HEK293T (cell line): ENCODE results near the gene NCSTN.

Source experiments
- CTCF ChIA-PET: fragments of 350-600 bp; formaldehyde crosslinking; extraction: SDS; loops from one replicate; lab custom pipeline; 2021; ENCODE audit warnings: antibody characterized with exemption, inconsistent platforms; lab: Yijun Ruan, JAX
- POLR2A ChIA-PET: fragments of 350-600 bp; formaldehyde crosslinking; extraction: SDS; loops from one replicate; lab custom pipeline; 2020; ENCODE audit warnings: antibody characterized with exemption, inconsistent platforms; lab: Yijun Ruan, JAX
- DNase-seq: peaks from one replicate; pipeline ENCODE4 v3.0.0; 2012; ENCODE audit warnings: mixed read lengths; ENCODE audit errors: extremely low spot score
- ARNT ChIP-seq: fragments of 450-650 bp; IDR thresholded peaks from 2 replicates; pipeline ENCODE4 v1.6.1; 2017; ENCODE audit warnings: mild to moderate bottlenecking
- BHLHE40 ChIP-seq: fragments of 450-650 bp; IDR thresholded peaks from 2 replicates; pipeline ENCODE4 v1.6.1; 2016; ENCODE audit warnings: mild to moderate bottlenecking, moderate library complexity, borderline replicate concordance
- CTBP1 ChIP-seq: fragments of 450-650 bp; IDR thresholded peaks from 2 replicates; pipeline ENCODE4 v1.6.1; 2016; ENCODE audit warnings: borderline replicate concordance
- ELF4 ChIP-seq: fragments of 450-650 bp; IDR thresholded peaks from 2 replicates; pipeline ENCODE4 v1.6.1; 2017; ENCODE audit warnings: antibody characterized with exemption
- FOXA1 ChIP-seq: fragments of 450-650 bp; IDR thresholded peaks from 2 replicates; pipeline ENCODE4 v1.6.1; 2016; ENCODE audit warnings: mild to moderate bottlenecking
- FOXK2 ChIP-seq: fragments of 450-650 bp; IDR thresholded peaks from 2 replicates; pipeline ENCODE4 v1.6.1; 2016; ENCODE audit warnings: mild to moderate bottlenecking
- FOXM1 ChIP-seq: fragments of 450-650 bp; IDR thresholded peaks from 2 replicates; pipeline ENCODE4 v1.6.1; 2017; ENCODE audit warnings: mild to moderate bottlenecking, borderline replicate concordance
- HDGF ChIP-seq: fragments of 450-650 bp; IDR thresholded peaks from 2 replicates; pipeline ENCODE4 v1.6.1; 2017; ENCODE audit warnings: antibody characterized with exemption, borderline replicate concordance
- L3MBTL2 ChIP-seq: fragments of 450-650 bp; conservative IDR thresholded peaks from 2 replicates; pipeline ENCODE4 v1.6.1; 2016; ENCODE audit warnings: mild to moderate bottlenecking
- LEF1 ChIP-seq: fragments of 450-650 bp; IDR thresholded peaks from 2 replicates; pipeline ENCODE4 v1.6.1; 2017; ENCODE audit warnings: mild to moderate bottlenecking, borderline replicate concordance
- NFRKB ChIP-seq: fragments of 450-650 bp; IDR thresholded peaks from 2 replicates; pipeline ENCODE4 v1.6.1; 2016; ENCODE audit warnings: mild to moderate bottlenecking, moderate library complexity
- PKNOX1 ChIP-seq: fragments of 450-650 bp; IDR thresholded peaks from 2 replicates; pipeline ENCODE4 v1.6.1; 2016
- SUZ12 ChIP-seq: fragments of 450-650 bp; IDR thresholded peaks from 2 replicates; pipeline ENCODE4 v1.6.1; 2016; ENCODE audit warnings: mild to moderate bottlenecking
- TARDBP ChIP-seq: fragments of 450-650 bp; IDR thresholded peaks from 2 replicates; pipeline ENCODE4 v1.6.1; 2016
- ZNF384 ChIP-seq: fragments of 450-650 bp; IDR thresholded peaks from 2 replicates; pipeline ENCODE4 v1.6.1; 2016

Gene NCSTN

DNA sequence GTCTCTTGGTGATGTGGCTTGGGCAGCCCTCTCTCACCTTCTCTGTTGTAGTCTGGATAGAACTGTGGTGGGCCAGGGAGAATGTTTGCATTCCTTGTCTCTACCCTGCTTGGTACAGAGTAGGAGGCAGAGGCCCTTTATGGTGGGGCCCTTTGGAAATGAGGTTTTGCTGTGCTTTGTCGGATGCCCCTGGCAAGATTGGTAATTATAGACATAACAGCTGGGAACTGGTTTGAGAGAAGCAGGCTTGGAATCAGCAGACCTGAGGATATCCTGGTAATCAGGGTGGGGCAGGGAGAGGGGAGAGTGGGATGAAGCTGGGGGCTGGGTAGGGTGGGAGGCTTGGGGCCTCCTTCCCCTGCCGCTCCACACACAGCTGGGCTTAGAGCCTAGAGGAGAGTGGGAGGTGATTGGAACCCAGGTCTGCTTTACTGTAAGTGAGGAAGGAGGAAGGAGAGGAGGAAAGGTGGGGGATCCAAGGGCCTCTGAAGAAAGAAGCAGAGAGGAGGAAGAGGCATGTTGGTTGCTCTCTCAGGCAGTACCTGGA, 62.2 kb downstream of the NCSTN start:
- CTCF ChIA-PET: interaction anchor here (1.2 kb wide), 1 partner anchor 29 kb away, joined by 4 read pairs; no protein-coding TSS in a partner anchor
- TF ChIP-seq FOXM1 (no peak), PKNOX1 (no peak)
- DNase-seq: no peak
- POLR2A ChIA-PET: no interaction called here

- no peak for TF ChIP-seq SUZ12
- POLR2A ChIA-PET: interaction anchor here (0.7 kb wide), 1 partner anchor 8 kb away, joined by 3 read pairs; no protein-coding TSS in a partner anchor
- CTCF ChIA-PET: interaction anchor here (1.2 kb wide), 1 partner anchor 30 kb away, joined by 4 read pairs; no protein-coding TSS in a partner anchor
- DNase-seq: no peak
These were observed 63.2 kb downstream of the NCSTN start for GRCh38 chr1:160406131-160406968.

DNA sequence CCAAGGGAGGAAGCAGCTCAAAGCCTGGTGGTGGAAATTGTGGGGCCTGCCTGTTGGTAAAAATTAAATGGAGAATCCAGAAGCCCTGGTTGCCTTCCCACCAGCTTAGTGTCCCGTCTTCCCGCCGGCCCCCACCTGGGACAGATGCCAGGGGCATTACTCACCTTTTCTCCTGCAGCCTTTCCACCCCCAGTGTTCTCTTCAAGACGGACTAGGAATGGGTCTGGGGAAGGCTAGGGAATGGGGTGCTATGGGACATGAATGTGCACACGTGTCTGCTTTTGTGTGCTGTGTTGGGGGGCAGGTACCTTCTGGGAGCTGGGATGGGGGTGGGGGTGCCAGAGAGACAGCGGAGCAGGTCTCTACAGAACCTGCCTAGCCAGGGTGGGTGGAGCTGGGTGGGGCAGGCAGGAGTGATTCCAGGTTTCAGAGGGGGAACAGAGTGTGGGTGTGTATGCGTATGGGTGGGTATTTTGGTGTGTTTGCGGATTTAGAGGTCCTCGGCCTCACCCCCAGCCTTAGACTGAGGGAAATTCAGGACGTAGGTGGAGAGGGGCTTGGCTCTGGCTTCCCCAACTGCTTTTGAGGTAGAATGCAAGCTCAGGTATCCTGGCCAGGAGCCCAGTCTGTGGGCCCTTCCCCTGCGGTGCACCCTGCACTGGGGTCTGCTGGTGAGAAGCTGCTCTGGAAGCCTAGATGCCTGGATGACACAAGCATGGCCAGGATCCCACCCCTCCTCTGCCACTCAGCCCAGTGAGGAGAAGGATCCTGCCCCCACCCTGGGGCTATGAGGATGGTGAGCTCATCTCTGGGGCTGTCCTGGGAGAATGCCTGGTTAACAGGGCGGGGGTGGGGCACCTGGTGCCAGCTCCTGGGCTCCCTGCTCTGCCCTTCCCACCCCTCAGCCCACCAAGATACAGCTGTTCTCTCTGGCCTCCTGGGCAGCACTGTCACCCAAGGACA, 64.9 kb downstream of the NCSTN start:
- TF ChIP-seq FOXA1: no peak
- TF ChIP-seq FOXK2: no peak
- TF ChIP-seq ZNF384: no peak
- TF ChIP-seq HDGF: no peak
- TF ChIP-seq SUZ12: no peak
- TF ChIP-seq BHLHE40: no peak
- TF ChIP-seq LEF1: no peak
- TF ChIP-seq ARNT: no peak
- no peak for TF ChIP-seq L3MBTL2
- TF ChIP-seq TARDBP: no peak
- no peak for TF ChIP-seq CTBP1
- no peak for TF ChIP-seq NFRKB
- TF ChIP-seq FOXM1: no peak
- no peak for TF ChIP-seq ELF4
- TF ChIP-seq PKNOX1: no peak
- no peak for DNase-seq
- CTCF ChIA-PET: interaction anchor here (0.6 to 1.2 kb wide), 2 partner anchors 20 to 32 kb away, joined by 3 to 4 read pairs; no protein-coding TSS in a partner anchor
- POLR2A ChIA-PET: no interaction called here
